CD14-positive monocyte (primary cell): Measurements from ENCODE around the gene ZNF35. TPM values are rescaled to one million over a fixed set of nuclear protein-coding genes. Genes with fewer than 3 reads are reported as not detected.

Experiments
- DNase-seq, 3 donors: peaks; one replicate each; pipeline ENCODE4 v3.0.0-alpha.2; 2011 to 2022
- H2AFZ ChIP-seq: 2 replicates; pipeline ENCODE4 v1.6.0; 2012; ENCODE audit warnings: mild to moderate bottlenecking, low read depth, low read length, inconsistent platforms; ENCODE audit not compliant: insufficient read depth, poor library complexity, severe bottlenecking
- H3K27ac ChIP-seq, 2 donors: 1 replicate in 1 of 2; 2 replicates in 1 of 2; pipeline ENCODE4 v1.5.1; 2012 to 2013; ENCODE audit warnings: low read length in 2 of 2, control low read depth in 1 of 2, inconsistent platforms in 1 of 2, low read depth in 1 of 2, mild to moderate bottlenecking in 1 of 2
- H3K27me3 ChIP-seq, 2 donors: one replicate each; pipeline versions ENCODE4 v1.6.0 to v1.6.1; 2011 to 2013; ENCODE audit warnings: low read length in 2 of 2; ENCODE audit not compliant: control insufficient read depth in 2 of 2, insufficient read depth in 2 of 2
- H3K36me3 ChIP-seq, 2 donors: replicated peaks in 1 of 2; 1 replicate in 1 of 2; 2 replicates in 1 of 2; pipeline versions ENCODE4 v1.5.1 to v1.6.1; 2012 to 2013; ENCODE audit warnings: low read length in 2 of 2, control low read depth in 1 of 2, inconsistent platforms in 1 of 2, mild to moderate bottlenecking in 1 of 2; ENCODE audit not compliant: insufficient read depth in 2 of 2, control insufficient read depth in 1 of 2
- H3K4me1 ChIP-seq, 2 donors: 1 replicate in 1 of 2; 2 replicates in 1 of 2; pipeline versions ENCODE4 v1.5.1 to v1.6.1; 2012 to 2013; ENCODE audit warnings: low read length in 2 of 2, control low read depth in 1 of 2, inconsistent platforms in 1 of 2, mild to moderate bottlenecking in 1 of 2, moderate library complexity in 1 of 2; ENCODE audit not compliant: insufficient read depth in 2 of 2, control insufficient read depth in 1 of 2
- H3K4me2 ChIP-seq: replicated peaks from 2 replicates; pipeline ENCODE3; 2012; ENCODE audit warnings: low read length, moderate library complexity, mild to moderate bottlenecking; ENCODE audit not compliant: poor library complexity, severe bottlenecking; ENCODE audit errors: extremely low read depth
- H3K4me3 ChIP-seq, 3 experiments: fragments of 200-600 bp in 1 of 3; sonication (generic) in 1 of 3; replicated peaks in 1 of 3; 1 replicate in 2 of 3; 2 replicates in 1 of 3; pipeline ENCODE4 v1.5.1; 2011 to 2013; ENCODE audit warnings: low read length in 3 of 3, mild to moderate bottlenecking in 3 of 3, control low read depth in 2 of 3, low read depth in 2 of 3, inconsistent platforms in 1 of 3, moderate library complexity in 1 of 3
- H3K79me2 ChIP-seq: 2 replicates; pipeline ENCODE4 v1.6.0; 2012; ENCODE audit warnings: mild to moderate bottlenecking, control low read depth, inconsistent platforms, low read length, moderate library complexity; ENCODE audit not compliant: insufficient read depth
- H3K9ac ChIP-seq: 2 replicates; pipeline ENCODE4 v1.6.0; 2017; ENCODE audit warnings: low read length, mild to moderate bottlenecking; ENCODE audit not compliant: insufficient read depth, poor library complexity, severe bottlenecking
- H3K9me3 ChIP-seq, 2 donors: replicated peaks in 1 of 2; 1 replicate in 1 of 2; 2 replicates in 1 of 2; pipeline versions ENCODE4 v1.5.1 to v1.6.1; 2012 to 2013; ENCODE audit warnings: low read length in 2 of 2, control low read depth in 1 of 2; ENCODE audit not compliant: control insufficient read depth in 1 of 2, insufficient read depth in 1 of 2
- H4K20me1 ChIP-seq: 2 replicates; pipeline ENCODE4 v1.6.0; 2012; ENCODE audit warnings: mild to moderate bottlenecking, low read length, control low read depth, moderate library complexity; ENCODE audit not compliant: insufficient read depth
- H3K27ac Mint-ChIP-seq, 7 donors: one replicate each; pipeline ENCODE4 v1.8.0; 2020; ENCODE audit warnings: mild to moderate bottlenecking in 7 of 7, mixed read lengths in 7 of 7, moderate library complexity in 6 of 7, inconsistent platforms in 2 of 7
- H3K27me3 Mint-ChIP-seq, 3 donors: one replicate each; pipeline ENCODE4 v1.8.0; 2021 to 2022; ENCODE audit warnings: low read depth in 3 of 3, mild to moderate bottlenecking in 3 of 3, mixed read lengths in 3 of 3, moderate library complexity in 3 of 3, inconsistent platforms in 1 of 3
- H3K36me3 Mint-ChIP-seq, 2 donors: one replicate each; pipeline ENCODE4 v1.8.0; 2020; ENCODE audit warnings: mixed read lengths in 2 of 2, inconsistent platforms in 1 of 2, mild to moderate bottlenecking in 1 of 2
- H3K4me1 Mint-ChIP-seq: one replicate; pipeline ENCODE4 v1.8.0; 2020; ENCODE audit warnings: mild to moderate bottlenecking, mixed read lengths
- H3K4me3 Mint-ChIP-seq, 2 donors: one replicate each; pipeline ENCODE4 v1.8.0; 2020; ENCODE audit warnings: mild to moderate bottlenecking in 2 of 2, mixed read lengths in 2 of 2, moderate library complexity in 1 of 2
- H3K9me3 Mint-ChIP-seq, 7 donors: one replicate each; pipeline ENCODE4 v1.8.0; 2020 to 2022; ENCODE audit warnings: mixed read lengths in 7 of 7, mild to moderate bottlenecking in 6 of 7, moderate library complexity in 6 of 7, inconsistent platforms in 2 of 7
- WGBS: methylation state at CpG from one replicate; pipeline ENCODE4 v1.1.5; 2013; ENCODE audit warnings: missing lambda C conversion rate; ENCODE audit not compliant: insufficient coverage; 5-methylcytosine and 5-hydroxymethylcytosine counted together
- intact Hi-C, 2 donors: fragments of 100-400 bp; cut with micrococcal nuclease; formaldehyde crosslinking; loops; one replicate each; pipeline versions ENCODE4 v1.15.0 to v1.15.1; 2023
- polyA plus RNA-seq, 3 donors: library from polyadenylated mRNA; depleted of rRNA in 1 of 3; unstranded in 2 of 3; stranded (reverse) in 1 of 3; fragments of 300-500 nt in 2 of 3; fragments of >200 nt in 1 of 3; fragmentation: Illumina TruSeq in 2 of 3; gene quantifications; 1 replicate in 2 of 3; 2 replicates in 1 of 3; pipeline ENCODE4 v1.2.3, GENCODE V29; 2012 to 2021
- TF ChIP-seq, protein P1 (sequence below): fragments of 200-600 bp; IDR thresholded peaks from one replicate; pipeline ENCODE4 v1.8.0; 2022; ENCODE audit warnings: antibody characterized with exemption, mild to moderate bottlenecking

Gene ZNF35
- polyA plus RNA-seq, 3 donors = 1.2 to 2.5 (median 2.5) TPM

DNA sequence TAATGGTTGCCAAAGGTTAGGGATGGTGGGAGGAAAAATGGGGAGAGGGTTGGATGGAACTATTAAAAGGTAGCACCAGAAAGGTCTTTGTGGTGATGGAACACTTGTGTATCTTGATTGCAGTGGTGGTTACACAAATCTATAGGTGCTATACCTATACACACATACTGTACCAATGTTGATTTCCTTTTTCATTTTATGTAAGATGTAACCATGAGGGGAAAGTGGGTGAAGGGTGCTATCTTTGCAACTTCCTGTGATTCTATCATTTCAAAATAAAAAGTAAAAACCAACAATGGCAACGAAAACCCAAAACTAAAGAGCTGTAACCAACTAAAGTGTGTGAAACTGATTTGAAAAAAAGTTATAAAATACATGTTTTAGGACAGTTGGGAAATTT lies 761 bp upstream of the ZNF35 start:
- no peaks in the 10 kb centered on the region for H4K20me1 ChIP-seq
- Mint-ChIP-seq H3K4me1 (peaks cover 15% of the 10 kb centered on the region), H3K36me3 (peaks cover 25 to 26% of the 10 kb centered on the region in 2 donors), H3K27me3 (peaks cover 2 to 3% (median 2%) of the 10 kb centered on the region in 3 donors), H3K27ac (no peak overlapping the region), H3K9me3 (peaks cover 20 to 56% (median 47%) of the 10 kb centered on the region in 7 donors), H3K4me3 (peak overlapping the region in 1 of 2 donors; percentile 47)
- H3K27me3 ChIP-seq = no peaks in the 10 kb centered on the region
- no peak overlapping the region for H3K9ac ChIP-seq
- H3K79me2 ChIP-seq = peaks cover 4% of the 10 kb centered on the region
- peaks cover 24 to 50% of the 10 kb centered on the region in 2 donors for H3K9me3 ChIP-seq
- intact Hi-C loops = no loop called here
- no peak overlapping the region for H3K4me2 ChIP-seq
- no peak for DNase-seq
- no peak overlapping the region for H3K4me3 ChIP-seq
- H3K36me3 ChIP-seq = peaks cover 27 to 34% of the 10 kb centered on the region in 2 donors
- no peak overlapping the region for H2AFZ ChIP-seq
- peaks cover 10 to 12% of the 10 kb centered on the region in 2 donors for H3K4me1 ChIP-seq
- no CpG with 5 or more reads among the region's 1 CpG for WGBS
- no peak overlapping the region for H3K27ac ChIP-seq
- TF ChIP-seq, protein P1, sequence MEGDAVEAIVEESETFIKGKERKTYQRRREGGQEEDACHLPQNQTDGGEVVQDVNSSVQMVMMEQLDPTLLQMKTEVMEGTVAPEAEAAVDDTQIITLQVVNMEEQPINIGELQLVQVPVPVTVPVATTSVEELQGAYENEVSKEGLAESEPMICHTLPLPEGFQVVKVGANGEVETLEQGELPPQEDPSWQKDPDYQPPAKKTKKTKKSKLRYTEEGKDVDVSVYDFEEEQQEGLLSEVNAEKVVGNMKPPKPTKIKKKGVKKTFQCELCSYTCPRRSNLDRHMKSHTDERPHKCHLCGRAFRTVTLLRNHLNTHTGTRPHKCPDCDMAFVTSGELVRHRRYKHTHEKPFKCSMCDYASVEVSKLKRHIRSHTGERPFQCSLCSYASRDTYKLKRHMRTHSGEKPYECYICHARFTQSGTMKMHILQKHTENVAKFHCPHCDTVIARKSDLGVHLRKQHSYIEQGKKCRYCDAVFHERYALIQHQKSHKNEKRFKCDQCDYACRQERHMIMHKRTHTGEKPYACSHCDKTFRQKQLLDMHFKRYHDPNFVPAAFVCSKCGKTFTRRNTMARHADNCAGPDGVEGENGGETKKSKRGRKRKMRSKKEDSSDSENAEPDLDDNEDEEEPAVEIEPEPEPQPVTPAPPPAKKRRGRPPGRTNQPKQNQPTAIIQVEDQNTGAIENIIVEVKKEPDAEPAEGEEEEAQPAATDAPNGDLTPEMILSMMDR = no peak

GRCh38 chr3:44649709-44650108 lies 1.2 kb downstream of the ZNF35 start:
- no peak overlapping the region for H2AFZ ChIP-seq
- H3K36me3 ChIP-seq = peaks cover 39 to 41% of the 10 kb centered on the region in 2 donors
- no peak overlapping the region for H3K27ac Mint-ChIP-seq
- H3K9me3 ChIP-seq = peaks cover 13 to 45% of the 10 kb centered on the region in 2 donors
- peaks cover 2 to 3% (median 2%) of the 10 kb centered on the region in 3 donors for H3K27me3 Mint-ChIP-seq
- H3K4me3 ChIP-seq = no peak overlapping the region
- H3K9ac ChIP-seq = no peak overlapping the region
- peaks cover 19 to 50% (median 35%) of the 10 kb centered on the region in 7 donors for H3K9me3 Mint-ChIP-seq
- TF ChIP-seq, protein P1 = no peak
- no peaks in the 10 kb centered on the region for H3K27me3 ChIP-seq
- intact Hi-C loops = no loop called here
- H3K4me1 ChIP-seq = peaks cover 10 to 12% of the 10 kb centered on the region in 2 donors
- H3K36me3 Mint-ChIP-seq = peaks cover 38 to 40% of the 10 kb centered on the region in 2 donors
- peaks cover 15% of the 10 kb centered on the region for H3K4me1 Mint-ChIP-seq
- no peaks in the 10 kb centered on the region for H4K20me1 ChIP-seq
- DNase-seq = no peak
- 100% methylated on average over 1 of the region's 1 CpG for WGBS
- no peak overlapping the region for H3K4me3 Mint-ChIP-seq
- H3K79me2 ChIP-seq = peaks cover 4% of the 10 kb centered on the region
- no peak overlapping the region for H3K27ac ChIP-seq
- H3K4me2 ChIP-seq = no peak overlapping the region
